Mesenchymal stem cell (in vitro differentiated cells and primary cell): ENCODE measurements around the gene RNASEL.

Experiments
- DNase-seq: peaks from one replicate; pipeline ENCODE4 v3.0.0-alpha.2; 2013
- H2AFZ ChIP-seq: one replicate; pipeline ENCODE4 v1.6.1; 2013; ENCODE audit warnings: low read depth, mild to moderate bottlenecking, control low read depth, inconsistent platforms, low read length, moderate library complexity
- H2AK5ac ChIP-seq: 2 replicates; pipeline ENCODE4 v1.6.1; 2013; ENCODE audit warnings: low read length, moderate library complexity, mild to moderate bottlenecking, inconsistent platforms; ENCODE audit not compliant: severe bottlenecking
- H2BK120ac ChIP-seq: one replicate; pipeline ENCODE4 v1.6.1; 2013; ENCODE audit warnings: low read depth, mild to moderate bottlenecking, inconsistent platforms, low read length, moderate library complexity
- H2BK12ac ChIP-seq, 2 experiments: one replicate each; pipeline ENCODE4 v1.6.1; 2013; ENCODE audit warnings: inconsistent platforms in 2 of 2, low read length in 2 of 2, mild to moderate bottlenecking in 2 of 2, moderate library complexity in 2 of 2, control low read depth in 1 of 2
- H2BK15ac ChIP-seq: one replicate; pipeline ENCODE4 v1.6.1; 2013; ENCODE audit warnings: mild to moderate bottlenecking, low read depth, inconsistent platforms; ENCODE audit not compliant: poor library complexity, severe bottlenecking
- H2BK5ac ChIP-seq: 2 replicates; pipeline ENCODE4 v1.6.1; 2013; ENCODE audit warnings: low read depth, mild to moderate bottlenecking, low read length, control low read depth, inconsistent platforms; ENCODE audit not compliant: poor library complexity, severe bottlenecking
- H3K14ac ChIP-seq, 2 experiments: one replicate each; pipeline ENCODE4 v1.6.1; 2013; ENCODE audit warnings: inconsistent platforms in 2 of 2, low read length in 2 of 2, control low read depth in 1 of 2, mild to moderate bottlenecking in 1 of 2, moderate library complexity in 1 of 2
- H3K18ac ChIP-seq, 2 experiments: one replicate each; pipeline ENCODE4 v1.6.1; 2013; ENCODE audit warnings: inconsistent platforms in 2 of 2, low read length in 2 of 2, control low read depth in 1 of 2, low read depth in 1 of 2, mild to moderate bottlenecking in 1 of 2
- H3K23ac ChIP-seq, 2 experiments: one replicate each; pipeline ENCODE4 v1.6.1; 2013; ENCODE audit warnings: inconsistent platforms in 2 of 2, low read length in 2 of 2, mild to moderate bottlenecking in 2 of 2, moderate library complexity in 2 of 2, control low read depth in 1 of 2
- H3K27ac ChIP-seq: 2 replicates; pipeline ENCODE4 v1.5.1; 2013; ENCODE audit warnings: mild to moderate bottlenecking, moderate library complexity, low read length, control low read depth, inconsistent platforms; ENCODE audit not compliant: poor library complexity, severe bottlenecking
- H3K27me3 ChIP-seq, 2 experiments: 2 replicates each; pipeline versions ENCODE4 v1.6.1 to v1.7.0; 2013; ENCODE audit warnings: low read length in 2 of 2, mild to moderate bottlenecking in 2 of 2, moderate library complexity in 2 of 2, control low read depth in 1 of 2, inconsistent platforms in 1 of 2; ENCODE audit not compliant: control insufficient read depth in 1 of 2, insufficient read depth in 1 of 2
- H3K36me3 ChIP-seq, 2 experiments: 2 replicates each; pipeline versions ENCODE4 v1.6.1 to v1.7.0; 2013; ENCODE audit warnings: low read length in 2 of 2, control low read depth in 1 of 2, inconsistent platforms in 1 of 2, low read depth in 1 of 2, mild to moderate bottlenecking in 1 of 2; ENCODE audit not compliant: insufficient read depth in 2 of 2, control insufficient read depth in 1 of 2
- H3K4ac ChIP-seq, 2 experiments: one replicate each; pipeline ENCODE4 v1.6.1; 2013; ENCODE audit warnings: inconsistent platforms in 2 of 2, low read length in 2 of 2, mild to moderate bottlenecking in 2 of 2, moderate library complexity in 2 of 2, control low read depth in 1 of 2, low read depth in 1 of 2
- H3K4me1 ChIP-seq: 2 replicates; pipeline ENCODE4 v1.6.1; 2013; ENCODE audit warnings: low read depth, low read length, control low read depth; ENCODE audit not compliant: control insufficient read depth, insufficient read depth
- H3K4me2 ChIP-seq: 2 replicates; pipeline ENCODE4 v1.6.1; 2013; ENCODE audit warnings: low read length, mild to moderate bottlenecking, inconsistent platforms; ENCODE audit not compliant: poor library complexity, severe bottlenecking
- H3K4me3 ChIP-seq, 2 experiments: 2 replicates each; pipeline versions ENCODE4 v1.5.1 to v1.7.0; 2013; ENCODE audit warnings: low read length in 2 of 2, mild to moderate bottlenecking in 2 of 2, control low read depth in 1 of 2, low read depth in 1 of 2; ENCODE audit not compliant: insufficient read depth in 1 of 2
- H3K79me1 ChIP-seq: replicated peaks from 2 replicates; pipeline ENCODE4 v1.6.1; 2013; ENCODE audit warnings: mild to moderate bottlenecking, control low read depth, low read length, inconsistent platforms; ENCODE audit not compliant: poor library complexity, severe bottlenecking
- H3K9ac ChIP-seq: 2 replicates; pipeline ENCODE4 v1.7.0; 2013; ENCODE audit warnings: mild to moderate bottlenecking, low read length, moderate library complexity
- H3K9me3 ChIP-seq: 2 replicates; pipeline ENCODE4 v1.7.0; 2013; ENCODE audit warnings: mild to moderate bottlenecking, low read length; ENCODE audit not compliant: control insufficient read depth
- H4K8ac ChIP-seq: one replicate; pipeline ENCODE4 v1.6.1; 2013; ENCODE audit warnings: inconsistent platforms, mild to moderate bottlenecking, low read length, moderate library complexity
- H4K91ac ChIP-seq: one replicate; pipeline ENCODE4 v1.6.1; 2013; ENCODE audit warnings: mild to moderate bottlenecking, low read length, inconsistent platforms
- WGBS: methylation state at CpG from one replicate; pipeline ENCODE4 v1.1.7; 2013; ENCODE audit warnings: mixed read lengths; 5-methylcytosine and 5-hydroxymethylcytosine counted together

The RNASEL gene

DNA sequence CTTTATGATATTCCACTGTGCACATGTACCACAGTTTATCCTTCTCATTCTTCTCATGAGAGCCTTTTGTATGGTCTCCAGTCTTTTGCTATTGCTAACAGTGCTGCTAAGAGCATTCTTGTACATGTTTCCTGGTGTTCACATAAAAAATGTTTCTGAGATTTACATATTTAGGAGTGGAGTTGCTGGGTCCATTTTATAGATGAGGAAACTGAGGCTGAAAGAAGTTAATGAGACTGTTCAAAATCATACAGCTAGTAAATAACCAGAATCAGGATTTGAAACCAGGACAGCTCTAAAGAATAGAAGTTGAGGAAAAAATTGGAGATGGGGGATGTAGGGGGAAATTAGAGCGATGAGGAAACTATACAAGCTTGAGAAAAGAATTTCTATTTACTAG, 42.9 kb upstream of the RNASEL start:
- Histone ChIP-seq H2AFZ (no peak overlapping the region), H4K8ac (no peak overlapping the region), H2BK15ac (no peak overlapping the region), H2AK5ac (no peak overlapping the region), H3K4me3 (no peak overlapping the region), H3K4me2 (no peak overlapping the region), H3K79me1 (no peaks in the 10 kb centered on the region), H3K4ac (no peak overlapping the region), H3K27me3 (peaks cover 3 to 10% of the 10 kb centered on the region in 2 experiments), H3K36me3 (no peaks in the 10 kb centered on the region), H3K23ac (no peak overlapping the region), H3K9me3 (no peaks in the 10 kb centered on the region), H2BK5ac (no peak overlapping the region), H3K27ac (no peak overlapping the region), H2BK12ac (no peak overlapping the region), H2BK120ac (no peak overlapping the region), H3K18ac (no peak overlapping the region), H3K9ac (no peak overlapping the region), H3K4me1 (peaks cover 3% of the 10 kb centered on the region), H4K91ac (no peak overlapping the region), H3K14ac (no peak overlapping the region)
- no peak for DNase-seq
- WGBS = 100% methylated on average over 1 of the region's 1 CpG

DNA sequence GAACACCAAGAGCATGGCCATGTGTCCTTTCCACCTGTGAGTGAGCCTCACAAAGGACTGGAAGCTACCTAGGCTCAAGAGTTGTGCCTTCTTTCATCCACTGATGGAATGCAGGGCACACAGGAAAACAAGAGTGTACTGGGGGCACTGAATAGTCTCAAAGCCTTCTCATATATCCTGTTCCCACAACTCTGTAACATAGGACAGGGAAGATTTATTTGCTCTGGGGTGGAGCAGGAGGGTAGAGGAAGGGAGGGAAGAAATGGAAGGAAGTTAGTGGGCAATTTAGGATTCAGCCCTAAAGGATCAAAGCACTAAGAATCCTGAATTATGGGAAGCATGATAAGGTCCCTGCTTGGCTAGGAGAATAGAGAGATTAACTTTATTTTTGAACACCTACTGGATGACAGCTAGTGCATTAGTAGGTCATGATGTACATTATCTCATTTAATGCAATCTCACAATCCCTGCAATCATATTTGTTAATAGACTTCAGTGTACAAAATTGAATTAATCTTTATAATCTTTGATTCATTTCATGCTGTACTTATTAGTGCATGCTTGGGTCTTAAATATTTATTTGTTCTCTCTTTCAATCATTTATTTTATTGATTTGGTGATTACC, 42.1 kb upstream of the RNASEL start:
- Histone ChIP-seq H2AK5ac (no peak overlapping the region), H3K36me3 (no peaks in the 10 kb centered on the region)
- DNase-seq = no peak

DNA sequence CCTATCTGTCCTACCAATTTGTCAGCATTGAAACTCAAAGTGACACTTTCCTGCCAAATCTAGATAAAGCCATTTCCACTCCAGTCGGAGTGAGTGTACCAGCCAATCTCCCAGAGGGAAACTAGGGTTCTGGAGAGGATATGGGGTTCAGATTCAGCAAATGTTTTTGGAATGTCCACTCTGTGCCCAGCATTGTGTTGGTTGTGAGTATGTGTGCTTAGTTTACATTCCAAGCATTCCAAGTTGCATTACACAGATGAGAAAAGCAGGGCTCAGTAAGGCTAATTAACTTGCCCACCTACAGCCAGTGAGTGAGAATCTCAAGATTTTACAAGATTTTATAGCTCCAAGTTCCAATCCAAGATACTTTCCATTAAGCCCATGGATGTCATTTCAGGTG, 41.5 kb upstream of the RNASEL start:
- H3K27me3 ChIP-seq = peaks cover 3 to 12% of the 10 kb centered on the region in 2 experiments
- no peaks in the 10 kb centered on the region for H3K9me3 ChIP-seq
- peaks cover 5% of the 10 kb centered on the region for H3K4me1 ChIP-seq
- whole genome bisulfite sequencing = 45% methylated on average over 1 of the region's 1 CpG
- no peak overlapping the region for H3K9ac ChIP-seq
- no peak overlapping the region for H2BK5ac ChIP-seq
- no peak overlapping the region for H4K8ac ChIP-seq
- H3K23ac ChIP-seq = no peak overlapping the region
- no peaks in the 10 kb centered on the region for H3K36me3 ChIP-seq
- no peak for DNase-seq
- H3K27ac ChIP-seq = no peak overlapping the region
- no peak overlapping the region for H3K4me3 ChIP-seq
- H3K18ac ChIP-seq = peak overlapping the region; percentile 37 to 59
- H3K4me2 ChIP-seq = no peak overlapping the region
- H2AFZ ChIP-seq = no peak overlapping the region
- no peaks in the 10 kb centered on the region for H3K79me1 ChIP-seq
- no peak overlapping the region for H4K91ac ChIP-seq
- peak overlapping the region; percentile 61 for H2BK120ac ChIP-seq
- H3K4ac ChIP-seq = no peak overlapping the region
- H2AK5ac ChIP-seq = no peak overlapping the region
- no peak overlapping the region for H3K14ac ChIP-seq
- H2BK15ac ChIP-seq = no peak overlapping the region
- peak overlapping the region in 1 of 2 experiments; percentile 83 for H2BK12ac ChIP-seq

More for the DNA sequence above, 42.1 kb upstream of the RNASEL start:
- peaks cover 3 to 12% of the 10 kb centered on the region in 2 experiments for H3K27me3 ChIP-seq
- H3K4me3 ChIP-seq = no peak overlapping the region
- peaks cover 3% of the 10 kb centered on the region for H3K4me1 ChIP-seq
- peak overlapping the region; percentile 63 for H4K8ac ChIP-seq
- no peak overlapping the region for H2BK15ac ChIP-seq
- H3K14ac ChIP-seq = peak overlapping the region in 1 of 2 experiments; percentile 35
- H3K23ac ChIP-seq = no peak overlapping the region
- peak overlapping the region in 1 of 2 experiments; percentile 59 for H3K18ac ChIP-seq
- no peak overlapping the region for H2AFZ ChIP-seq
- H3K4ac ChIP-seq = peak overlapping the region in 1 of 2 experiments; percentile 15
- H2BK12ac ChIP-seq = peak overlapping the region; percentile 77 to 83
- no peaks in the 10 kb centered on the region for H3K79me1 ChIP-seq
- no peaks in the 10 kb centered on the region for H3K9me3 ChIP-seq
- H3K27ac ChIP-seq = no peak overlapping the region
- H3K4me2 ChIP-seq = no peak overlapping the region
- H2BK120ac ChIP-seq = no peak overlapping the region
- H3K9ac ChIP-seq = no peak overlapping the region
- no peak overlapping the region for H4K91ac ChIP-seq
- H2BK5ac ChIP-seq = no peak overlapping the region

DNA sequence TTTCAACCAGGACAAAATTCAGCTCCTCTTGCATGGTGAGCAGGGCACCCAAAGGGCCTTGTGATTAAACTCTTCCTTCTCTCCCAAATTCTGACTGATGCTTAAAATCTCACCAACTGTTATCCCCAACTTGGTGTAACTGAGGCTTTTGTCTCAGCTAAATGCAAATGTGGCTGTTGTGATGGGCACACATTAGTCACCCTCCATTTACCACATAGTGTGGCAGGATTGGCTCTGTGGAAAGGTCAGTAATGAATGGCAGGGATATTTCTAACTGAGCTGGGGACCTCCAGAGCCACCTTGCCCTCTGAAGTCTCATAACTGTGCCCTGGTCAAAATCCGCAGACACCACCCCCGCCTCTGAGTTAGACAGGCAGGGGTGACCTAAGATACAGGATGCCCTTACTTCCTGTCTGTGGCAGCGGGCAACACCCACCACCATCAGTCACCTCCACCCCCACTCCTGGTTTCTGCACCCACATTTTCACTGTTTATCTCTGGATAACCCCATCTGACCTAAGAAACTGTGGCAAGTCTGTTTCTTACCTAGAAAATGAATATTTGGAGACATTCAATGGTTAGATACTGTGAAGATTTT, 40.5 kb upstream of the RNASEL start:
- Histone ChIP-seq H3K4me1 (peaks cover 5% of the 10 kb centered on the region), H3K4me2 (no peak overlapping the region), H2AFZ (no peak overlapping the region), H3K4me3 (no peak overlapping the region), H2BK15ac (peak overlapping the region; percentile 86), H3K27me3 (peaks cover 0 to 11% of the 10 kb centered on the region in 2 experiments), H3K9me3 (no peaks in the 10 kb centered on the region), H3K18ac (peak overlapping the region; percentile 28 to 66), H2BK120ac (no peak overlapping the region), H3K23ac (no peak overlapping the region), H3K4ac (no peak overlapping the region), H3K14ac (no peak overlapping the region), H3K27ac (no peak overlapping the region), H3K36me3 (no peaks in the 10 kb centered on the region), H3K9ac (no peak overlapping the region), H3K79me1 (no peaks in the 10 kb centered on the region), H4K91ac (peak overlapping the region; percentile 34), H4K8ac (peak overlapping the region; percentile 27), H2BK5ac (no peak overlapping the region), H2BK12ac (peak overlapping the region in 1 of 2 experiments; percentile 21), H2AK5ac (no peak overlapping the region)
- 93% methylated on average over 2 of the region's 3 CpGs for WGBS
- DNase-seq = no peak
